Measurements from ENCODE around the gene GNPTG.

- TF ChIP-seq EZH2 (IDR thresholded peaks at IDR 0.05; ENCODE audit: low read depth) (no peak), CTCF (conservative IDR thresholded peaks at IDR 0.05) (no peak)
Measured at GRCh38 chr16:1361685-1362360, 10.1 kb downstream of the GNPTG start.
